T-helper 2 cell treated with Interferon-gamma antibody and Interleukin-4, amounts not matched to agents 100 ng/mL and 5 ng/mL, for 36 hours (primary cell): ENCODE data around the gene SIL1. TPM values are rescaled to one million over a fixed set of nuclear protein-coding genes. Genes with fewer than 3 reads are reported as not detected.
"Not testable (repeated sequence)": the region's sequence is repeated elsewhere in the genome, so short reads cannot be mapped to it uniquely, and the experiment has no call there.

ENCODE experiments used
- intact Hi-C: fragments of 100-400 bp; cut with micrococcal nuclease; formaldehyde crosslinking; loops from one replicate; pipeline ENCODE4 v1.15.1; 2023
- total RNA-seq: library from RNA; stranded (reverse); gene quantifications from 2 replicates; pipeline ENCODE4 v1.2.3, GENCODE V29; 2022

The SIL1 gene
- total RNA-seq, 1 donor from 2014 or later, result 21.6 TPM

- intact Hi-C loops, result not testable (repeated sequence)
Measured at GRCh38 chr5:139112362-139112761, 85.8 kb downstream of the SIL1 start.

GRCh38 chr5:139110526-139111168, 87.5 kb downstream of the SIL1 start:
- intact Hi-C loops, result no loop called here

- intact Hi-C loops, result no loop called here
Measured at GRCh38 chr5:139108063-139108824, 89.9 kb downstream of the SIL1 start.

GRCh38 chr5:139105621-139106071, 92.5 kb downstream of the SIL1 start:
- intact Hi-C loops, result no loop called here

GRCh38 chr5:139104577-139105276, 93.4 kb downstream of the SIL1 start:
- intact Hi-C loops, result no loop called here

- intact Hi-C loops, result no loop called here
Measured at GRCh38 chr5:139103762-139104161, 94.4 kb downstream of the SIL1 start.

GRCh38 chr5:139100825-139101224, 97.3 kb downstream of the SIL1 start:
- intact Hi-C loops, result no loop called here

- intact Hi-C loops, result no loop called here
Measured at GRCh38 chr5:139094154-139095131, 103.7 kb downstream of the SIL1 start.

- intact Hi-C loops, result no loop called here
Measured at GRCh38 chr5:139092741-139093343, 105.3 kb downstream of the SIL1 start.

- intact Hi-C loops, result no loop called here
Measured at GRCh38 chr5:139091439-139092156, 106.6 kb downstream of the SIL1 start.

- intact Hi-C loops, result no loop called here
Measured at GRCh38 chr5:139090581-139090980, 107.6 kb downstream of the SIL1 start.

- intact Hi-C loops, result no loop called here
Measured at GRCh38 chr5:139088024-139088423, 110.1 kb downstream of the SIL1 start.

GRCh38 chr5:139082813-139083498, 115.2 kb downstream of the SIL1 start:
- intact Hi-C loops, result no loop called here

- intact Hi-C loops, result no loop called here
Measured at GRCh38 chr5:139079991-139080610, 118.1 kb downstream of the SIL1 start.

- intact Hi-C loops, result no loop called here
Measured at GRCh38 chr5:139079225-139079990, 118.8 kb downstream of the SIL1 start.

GRCh38 chr5:139078345-139078744, 119.8 kb downstream of the SIL1 start:
- intact Hi-C loops, result no loop called here

- intact Hi-C loops, result no loop called here
Measured at GRCh38 chr5:139077899-139078298, 120.3 kb downstream of the SIL1 start.

GRCh38 chr5:139076111-139076510, 122.1 kb downstream of the SIL1 start:
- intact Hi-C loops, result no loop called here
